ENCODE results near the gene AMER2.

DNA sequence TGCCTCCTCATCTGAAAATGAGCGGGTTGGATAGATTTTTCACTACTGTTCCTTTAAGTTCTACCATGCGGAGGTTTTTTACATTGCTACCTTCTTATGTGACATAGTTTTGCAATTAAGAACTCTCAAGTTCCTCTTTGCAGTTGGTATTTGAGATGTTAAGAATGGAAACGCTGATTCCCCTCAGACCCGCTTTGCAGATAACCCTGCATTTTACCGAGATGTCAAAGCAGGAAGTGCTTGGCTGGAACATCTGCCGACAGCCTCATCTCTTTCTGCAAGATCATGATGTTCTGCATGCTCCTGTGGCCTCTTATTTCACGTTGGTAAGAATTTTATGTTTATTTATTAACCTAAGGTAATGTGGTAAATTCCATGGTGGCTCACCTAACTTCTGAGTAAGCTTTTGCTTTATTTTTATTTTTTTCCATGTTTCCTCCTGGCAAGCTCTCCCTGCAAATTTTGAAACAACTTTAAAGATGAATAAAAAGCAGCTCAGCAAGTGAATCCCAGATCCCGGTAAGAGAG is 53.6 kb downstream of the AMER2 start:
- TF ChIP-seq ZNF274 (IDR thresholded peaks at IDR 0.05; ENCODE audit: low read depth, low read length), result no peak
- no peak for TF ChIP-seq YY1 (IDR thresholded peaks at IDR 0.05; ENCODE audit: insufficient read depth, insufficient read length)
